MM.1S (cell line): ENCODE results near the gene STK39.

ENCODE experiments used
- CTCF ChIP-seq: fragments of 300-600 bp; sonication (generic); IDR thresholded peaks from 2 replicates; pipeline ENCODE4 v1.5.1; 2016; ENCODE audit warnings: antibody characterized with exemption, low read length, mixed read lengths
- EZH2 ChIP-seq: fragments of 300-600 bp; sonication (generic); optimal IDR thresholded peaks from 2 replicates; pipeline ENCODE3; 2017; ENCODE audit warnings: low read depth, mild to moderate bottlenecking, antibody characterized with exemption, low read length, mixed read lengths
- EZH2phosphoT487 ChIP-seq: fragments of 300-600 bp; sonication (generic); IDR thresholded peaks from 2 replicates; pipeline ENCODE4 v1.6.1; 2018; ENCODE audit warnings: antibody characterized with exemption, low read length

- TF ChIP-seq CTCF (no peak), EZH2 (no peak), EZH2phosphoT487 (no peak)
Measured at GRCh38 chr2:168245074-168245825, 2.1 kb downstream of the STK39 start.
